Stomach (tissue), 9 donors: ENCODE results near the gene COX5B. TPM values are rescaled to one million over a fixed set of nuclear protein-coding genes. Genes with fewer than 3 reads are reported as not detected.
A peak's percentile ranks its signal among the peaks of the same experiment; 100 is the strongest.

Experiments
- DNase-seq, 2 donors: peaks; one replicate each; pipeline versions ENCODE4 v3.0.0 to v3.0.0-alpha.2; 2013 to 2019
- H3K27ac ChIP-seq, 5 donors: fragments of 200-600 bp in 4 of 5; sonication (generic) in 4 of 5; one replicate each; pipeline ENCODE4 v1.5.1; 2013 to 2019; ENCODE audit warnings: mild to moderate bottlenecking in 1 of 5, moderate library complexity in 1 of 5
- H3K27me3 ChIP-seq, 3 donors: fragments of 200-600 bp; sonication (generic); one replicate each; pipeline ENCODE4 v1.5.1; 2017 to 2019; ENCODE audit warnings: mixed run types in 1 of 3
- H3K36me3 ChIP-seq, 4 donors: fragments of 200-600 bp; sonication (generic); 1 replicate in 3 of 4; 2 replicates in 1 of 4; pipeline ENCODE4 v1.5.1; 2016 to 2019
- H3K4me1 ChIP-seq, 4 donors: fragments of 200-600 bp; sonication (generic); one replicate each; pipeline ENCODE4 v1.5.1; 2016 to 2019
- H3K4me3 ChIP-seq, 4 donors: fragments of 200-600 bp; sonication (generic) in 3 of 4; one replicate each; pipeline ENCODE4 v1.5.1; 2016 to 2019; ENCODE audit warnings: mild to moderate bottlenecking in 1 of 4
- H3K9me3 ChIP-seq, 4 donors: fragments of 200-600 bp; sonication (generic); one replicate each; pipeline ENCODE4 v1.5.1; 2016 to 2019
- CTCF ChIP-seq, 7 experiments: fragments of 450-650 bp in 4 of 7; fragments of 200-600 bp in 3 of 7; sonication (generic) in 3 of 7; IDR thresholded peaks; one replicate each; pipeline ENCODE4 v1.5.1; 2016 to 2019; ENCODE audit warnings: antibody characterized with exemption in 7 of 7, control low read depth in 2 of 7, mild to moderate bottlenecking in 1 of 7
- EP300 ChIP-seq: sonication (generic); formaldehyde crosslinking; IDR thresholded peaks from one replicate; pipeline ENCODE4 v1.6.1; 2017; ENCODE audit warnings: antibody characterized with exemption
- POLR2A ChIP-seq, 4 donors: fragments of 450-650 bp; IDR thresholded peaks; one replicate each; pipeline ENCODE4 v1.6.1; 2016; ENCODE audit warnings: antibody characterized with exemption in 4 of 4, control low read depth in 2 of 4, mild to moderate bottlenecking in 1 of 4, moderate library complexity in 1 of 4
- POLR2AphosphoS5 ChIP-seq, 3 donors: sonication (generic); formaldehyde crosslinking; IDR thresholded peaks; one replicate each; pipeline ENCODE4 v1.6.1; 2016; ENCODE audit warnings: antibody characterized with exemption in 3 of 3
- WGBS, 5 donors: extraction: QIAGEN DNeasy Blood & Tissue Kit in 3 of 5; methylation state at CpG; one replicate each; pipeline versions ENCODE4 v1.1.5 to v1.1.7; 2013 to 2018; 5-methylcytosine and 5-hydroxymethylcytosine counted together
- intact Hi-C: fragments of 100-400 bp; cut with DNase I; formaldehyde crosslinking; loops from one replicate; pipeline ENCODE4 v1.15.1; 2023; ENCODE audit warnings: low total_unique reads
- polyA plus RNA-seq, 3 donors: library from polyadenylated mRNA; stranded (reverse); fragments of 200-250 nt; gene quantifications; one replicate each; pipeline ENCODE4 v1.2.3, GENCODE V29; 2013
- total RNA-seq, 5 donors: library from RNA; depleted of rRNA; stranded (reverse); fragments of >200 nt; gene quantifications; one replicate each; pipeline versions ENCODE4 v1.1.0 to v1.2.3, GENCODE V29; 2014 to 2016
- donor health status: healthy with polysubstance abuse.
- donor health status: Bipolar disorder and iron deficiency.
- donor health status: healthy.

Gene COX5B
- total and polyA plus RNA-seq, 8 donors: 370 to 935 (median 571) TPM

DNA sequence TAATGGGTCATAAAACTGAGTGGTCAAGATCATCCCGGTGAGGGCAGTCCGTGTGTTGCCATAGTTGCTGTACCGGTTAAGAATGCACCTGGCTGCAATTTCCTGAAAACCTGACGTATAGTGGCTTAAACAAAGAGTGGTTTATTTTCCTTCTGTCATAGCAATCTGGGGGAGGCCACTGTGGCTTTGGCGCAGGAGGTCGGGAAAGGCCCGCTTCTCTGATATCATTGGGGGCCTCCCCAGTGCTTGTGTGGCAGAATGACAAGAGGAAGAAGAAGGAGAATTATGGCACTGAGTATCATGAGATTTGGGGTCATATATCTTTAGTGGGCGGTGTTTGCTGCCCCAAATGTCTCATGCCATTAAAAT is 28.0 kb downstream of the COX5B start:
- TF ChIP-seq POLR2AphosphoS5 (IDR thresholded peaks at IDR 0.05) (no peak), CTCF (IDR thresholded peaks at IDR 0.05) (no peak), EP300 (no peak), POLR2A (IDR thresholded peaks at IDR 0.05) (no peak)
- H3K9me3 ChIP-seq: no peaks in the 10 kb centered on the region
- H3K4me1 ChIP-seq: no peaks in the 10 kb centered on the region
- H3K4me3 ChIP-seq: no peak overlapping the region
- no peaks in the 10 kb centered on the region for H3K27me3 ChIP-seq
- no peak overlapping the region for H3K27ac ChIP-seq
- 40 to 69% (median 45%) methylated on average over 8 of the region's 8 CpGs for WGBS, 5 donors
- DNase-seq: peak in 1 of 2 donors; percentile 38
- no peaks in the 10 kb centered on the region for H3K36me3 ChIP-seq
- intact Hi-C loops: no loop called here

- 77 to 87% (median 83%) methylated on average over 5 of the region's 5 CpGs for WGBS, 5 donors
- Histone ChIP-seq H3K4me1 (no peaks in the 10 kb centered on the region), H3K9me3 (no peaks in the 10 kb centered on the region), H3K27me3 (no peaks in the 10 kb centered on the region), H3K4me3 (no peak overlapping the region), H3K27ac (no peak overlapping the region), H3K36me3 (no peaks in the 10 kb centered on the region)
- TF ChIP-seq EP300 (no peak), POLR2AphosphoS5 (IDR thresholded peaks at IDR 0.05) (no peak), CTCF (IDR thresholded peaks at IDR 0.05) (no peak)
- intact Hi-C loops: no loop called here
- no peak for DNase-seq
Measured at GRCh38 chr2:97675430-97676113, 29.7 kb downstream of the COX5B start.

DNA sequence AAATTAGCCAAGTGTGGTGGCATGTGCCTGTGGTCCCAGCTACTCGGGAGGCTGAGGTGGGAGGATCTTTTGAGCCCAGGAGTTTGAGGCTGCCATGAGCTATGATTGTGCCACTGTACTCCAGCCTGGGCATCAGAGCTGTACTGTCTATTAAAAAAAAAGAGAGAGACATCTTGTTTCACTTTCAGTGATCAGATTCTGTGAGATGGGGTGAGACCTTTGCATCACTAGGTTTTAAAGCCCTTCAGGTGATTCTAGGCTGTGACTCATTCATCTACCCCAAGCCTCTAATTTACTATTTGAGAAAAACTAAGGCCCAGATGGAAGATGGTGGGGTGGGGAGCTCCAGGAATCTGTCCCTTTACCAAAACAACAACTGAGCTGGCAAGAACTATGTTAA is 30.8 kb downstream of the COX5B start:
- no peaks in the 10 kb centered on the region for H3K36me3 ChIP-seq
- WGBS, 5 donors: 89 to 100% (median 98%) methylated on average over 1 of the region's 1 CpG
- intact Hi-C loops: no loop called here
- H3K9me3 ChIP-seq: no peaks in the 10 kb centered on the region
- H3K4me1 ChIP-seq: no peaks in the 10 kb centered on the region
- TF ChIP-seq POLR2A (IDR thresholded peaks at IDR 0.05) (no peak), EP300 (no peak), POLR2AphosphoS5 (IDR thresholded peaks at IDR 0.05) (no peak), CTCF (IDR thresholded peaks at IDR 0.05) (no peak)
- H3K27me3 ChIP-seq: no peaks in the 10 kb centered on the region
- no peak overlapping the region for H3K27ac ChIP-seq
- no peak for DNase-seq
- no peak overlapping the region for H3K4me3 ChIP-seq

DNA sequence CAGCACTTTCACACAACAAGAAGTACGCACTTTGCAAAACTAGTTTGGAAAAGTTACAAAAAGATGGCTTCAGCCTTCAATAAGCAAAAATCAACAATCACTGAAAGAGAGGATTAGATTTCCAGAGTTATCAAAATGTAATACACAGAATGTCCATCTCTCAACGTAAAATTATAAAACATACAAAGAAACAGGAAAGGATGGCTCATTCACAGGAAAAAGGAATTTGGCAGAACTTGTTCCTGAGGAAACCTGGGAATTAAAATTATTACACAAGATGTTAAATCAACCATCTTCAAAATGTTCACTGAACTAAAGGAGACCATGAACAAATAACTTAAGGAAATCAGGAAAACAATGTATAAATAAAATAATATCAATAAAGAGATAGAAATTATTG is 31.6 kb downstream of the COX5B start:
- no peak overlapping the region for H3K4me3 ChIP-seq
- H3K27me3 ChIP-seq: no peaks in the 10 kb centered on the region
- TF ChIP-seq POLR2A (IDR thresholded peaks at IDR 0.05): no peak
- TF ChIP-seq EP300: no peak
- no peak for TF ChIP-seq POLR2AphosphoS5 (IDR thresholded peaks at IDR 0.05)
- no peak for TF ChIP-seq CTCF (IDR thresholded peaks at IDR 0.05)
- no peaks in the 10 kb centered on the region for H3K9me3 ChIP-seq
- H3K4me1 ChIP-seq: no peaks in the 10 kb centered on the region
- H3K27ac ChIP-seq: no peak overlapping the region
- intact Hi-C loops: no loop called here
- DNase-seq: no peak
- WGBS, 5 donors: 83 to 91% (median 88%) methylated on average over 2 of the region's 2 CpGs
- no peaks in the 10 kb centered on the region for H3K36me3 ChIP-seq
